MM.1S (cell line): Measurements from ENCODE around the gene DYNC1H1.

Experiments
- EZH2 ChIP-seq: fragments of 300-600 bp; sonication (generic); optimal IDR thresholded peaks from 2 replicates; pipeline ENCODE3; 2017; ENCODE audit warnings: low read depth, mild to moderate bottlenecking, antibody characterized with exemption, low read length, mixed read lengths
- EZH2phosphoT487 ChIP-seq: fragments of 300-600 bp; sonication (generic); IDR thresholded peaks from 2 replicates; pipeline ENCODE4 v1.6.1; 2018; ENCODE audit warnings: antibody characterized with exemption, low read length
- TF ChIP-seq, protein P1 (sequence below): fragments of 300-600 bp; sonication (generic); IDR thresholded peaks from 2 replicates; pipeline ENCODE4 v1.5.1; 2016; ENCODE audit warnings: antibody characterized with exemption, low read length, mixed read lengths

DNA sequence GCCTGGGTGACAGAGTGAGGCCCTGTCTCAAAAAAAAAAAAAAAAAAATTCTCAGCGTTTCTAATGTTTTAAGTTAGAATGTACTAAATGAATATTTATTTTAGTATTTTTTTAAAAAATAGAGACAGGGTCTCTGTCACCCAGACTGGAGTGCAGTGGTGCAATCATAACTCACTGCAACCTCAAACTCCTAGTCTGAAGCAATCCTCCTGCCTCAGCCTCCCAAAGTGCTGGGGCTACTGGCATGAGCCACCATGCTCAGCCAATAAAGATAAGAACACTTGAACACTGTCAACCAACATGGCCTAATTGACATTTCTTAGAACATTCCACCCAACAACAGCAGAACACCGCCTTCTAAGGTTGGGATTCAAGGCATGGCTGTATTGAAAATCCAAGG, 5.1 kb upstream of the DYNC1H1 start:
- TF ChIP-seq, protein P1, sequence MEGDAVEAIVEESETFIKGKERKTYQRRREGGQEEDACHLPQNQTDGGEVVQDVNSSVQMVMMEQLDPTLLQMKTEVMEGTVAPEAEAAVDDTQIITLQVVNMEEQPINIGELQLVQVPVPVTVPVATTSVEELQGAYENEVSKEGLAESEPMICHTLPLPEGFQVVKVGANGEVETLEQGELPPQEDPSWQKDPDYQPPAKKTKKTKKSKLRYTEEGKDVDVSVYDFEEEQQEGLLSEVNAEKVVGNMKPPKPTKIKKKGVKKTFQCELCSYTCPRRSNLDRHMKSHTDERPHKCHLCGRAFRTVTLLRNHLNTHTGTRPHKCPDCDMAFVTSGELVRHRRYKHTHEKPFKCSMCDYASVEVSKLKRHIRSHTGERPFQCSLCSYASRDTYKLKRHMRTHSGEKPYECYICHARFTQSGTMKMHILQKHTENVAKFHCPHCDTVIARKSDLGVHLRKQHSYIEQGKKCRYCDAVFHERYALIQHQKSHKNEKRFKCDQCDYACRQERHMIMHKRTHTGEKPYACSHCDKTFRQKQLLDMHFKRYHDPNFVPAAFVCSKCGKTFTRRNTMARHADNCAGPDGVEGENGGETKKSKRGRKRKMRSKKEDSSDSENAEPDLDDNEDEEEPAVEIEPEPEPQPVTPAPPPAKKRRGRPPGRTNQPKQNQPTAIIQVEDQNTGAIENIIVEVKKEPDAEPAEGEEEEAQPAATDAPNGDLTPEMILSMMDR, result no peak
- TF ChIP-seq EZH2phosphoT487, result no peak
- TF ChIP-seq EZH2, result no peak
